ENCODE data around the gene GRM8.

GRM8 gene

DNA sequence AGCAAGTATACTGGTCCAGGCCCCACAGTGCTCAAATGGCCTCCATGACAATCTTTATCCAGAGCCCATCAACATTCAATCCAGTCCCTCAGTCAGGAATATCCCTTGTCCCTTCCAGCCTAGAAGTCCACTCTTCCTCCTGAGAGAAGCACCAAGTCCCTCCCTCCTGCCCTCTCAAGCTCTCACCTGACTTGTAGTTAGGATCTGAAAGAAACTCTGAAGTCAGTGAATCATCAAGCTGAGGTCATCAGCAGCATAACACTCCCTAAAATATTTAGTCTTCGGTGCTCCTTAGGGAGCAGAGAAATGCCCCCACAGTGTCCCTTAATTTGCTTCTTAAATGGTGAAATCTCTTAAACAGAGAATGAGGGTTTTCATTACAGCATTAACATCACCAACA lies 31.0 kb downstream of the GRM8 start:
- no peak for ATAC-seq
- no peak for TF ChIP-seq TOX (CRISPR knock-in tag; IDR thresholded peaks at IDR 0.05; ENCODE audit: borderline replicate concordance)
- TF ChIP-seq ZFP3 (CRISPR knock-in tag; IDR thresholded peaks at IDR 0.05): no peak
- no peak for TF ChIP-seq ZC3H10 (CRISPR knock-in tag; IDR thresholded peaks at IDR 0.05)

DNA sequence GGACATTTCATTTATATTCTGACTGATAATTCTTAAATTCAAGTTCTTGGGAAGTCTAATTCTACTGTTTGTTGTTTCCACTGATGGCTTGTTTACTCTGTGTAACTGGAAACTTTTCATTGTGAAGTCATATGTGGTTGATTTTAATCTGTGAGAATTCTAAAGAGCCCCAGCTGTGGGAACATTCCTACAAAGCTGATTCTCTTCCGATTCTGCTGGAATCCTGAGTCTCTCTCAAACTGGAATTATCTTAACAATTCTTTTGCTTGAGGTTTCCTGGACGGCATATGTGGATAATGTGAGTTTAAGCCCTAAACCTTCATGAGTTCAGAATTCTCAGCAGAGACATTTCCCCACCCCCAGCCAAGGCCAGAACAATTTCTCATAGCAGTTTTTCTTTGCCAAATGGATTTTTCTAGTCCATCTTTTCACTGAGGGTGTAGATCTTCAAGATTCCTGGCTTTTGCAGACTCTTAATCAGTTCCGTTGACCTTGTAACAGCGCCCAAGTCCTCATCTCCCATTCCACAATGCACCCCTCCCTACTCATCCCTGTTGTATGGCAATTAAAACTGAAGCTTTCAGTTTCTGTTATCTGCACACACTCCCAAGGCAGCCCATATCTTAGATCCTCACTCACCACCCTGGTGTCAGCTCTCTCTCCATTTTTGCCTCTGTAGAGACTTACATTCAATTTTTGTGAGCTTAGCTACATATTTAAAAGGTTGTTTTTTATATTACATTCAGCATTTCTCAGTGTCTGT lies 37.6 kb downstream of the GRM8 start:
- ATAC-seq: no peak
- TF ChIP-seq ESRRG (CRISPR knock-in tag; IDR thresholded peaks at IDR 0.05) (no peak), POU6F1 (CRISPR knock-in tag; IDR thresholded peaks at IDR 0.05; ENCODE audit: borderline replicate concordance, low read depth) (no peak)

GRCh38 chr7:127209886-127210285 lies 42.9 kb downstream of the GRM8 start:
- no peak for ATAC-seq

DNA sequence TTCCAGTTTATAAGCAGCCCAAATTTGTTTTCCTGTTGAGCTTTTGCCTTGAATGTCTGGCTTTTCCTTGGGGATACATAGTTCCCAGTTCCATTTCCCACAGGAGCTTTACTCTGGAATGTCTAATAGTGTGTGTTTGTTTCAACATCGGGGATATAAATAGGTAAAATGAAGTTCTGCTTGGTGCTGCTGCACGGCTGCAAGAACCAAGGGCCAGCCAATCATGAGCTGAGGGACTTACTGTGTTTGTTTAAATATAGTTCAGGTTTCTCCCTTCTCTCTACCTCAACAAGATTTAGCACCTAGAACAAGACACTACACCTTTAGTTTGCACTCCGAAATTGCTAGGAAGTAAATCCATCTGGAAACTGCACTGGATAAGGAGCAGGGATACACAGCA lies 43.9 kb downstream of the GRM8 start:
- ATAC-seq: no peak
- no peak for TF ChIP-seq ESRRG (CRISPR knock-in tag; IDR thresholded peaks at IDR 0.05)
- TF ChIP-seq POU6F1 (CRISPR knock-in tag; IDR thresholded peaks at IDR 0.05; ENCODE audit: borderline replicate concordance, low read depth): no peak
- TF ChIP-seq ZNF70 (CRISPR knock-in tag; IDR thresholded peaks at IDR 0.05): no peak
- TF ChIP-seq RARB (CRISPR knock-in tag; IDR thresholded peaks at IDR 0.05): no peak
- no peak for TF ChIP-seq GLIS3 (CRISPR knock-in tag; IDR thresholded peaks at IDR 0.05)
- TF ChIP-seq ZNF8 (CRISPR knock-in tag; IDR thresholded peaks at IDR 0.05): no peak
- no peak for TF ChIP-seq BACH2 (CRISPR knock-in tag; IDR thresholded peaks at IDR 0.05; ENCODE audit: borderline replicate concordance)
- no peak for TF ChIP-seq TOX (CRISPR knock-in tag; IDR thresholded peaks at IDR 0.05; ENCODE audit: borderline replicate concordance)
- TF ChIP-seq CSDC2 (CRISPR knock-in tag; IDR thresholded peaks at IDR 0.05): no peak
- no peak for TF ChIP-seq PATZ1 (CRISPR knock-in tag; IDR thresholded peaks at IDR 0.05; ENCODE audit: borderline replicate concordance)
- TF ChIP-seq, protein P1, sequence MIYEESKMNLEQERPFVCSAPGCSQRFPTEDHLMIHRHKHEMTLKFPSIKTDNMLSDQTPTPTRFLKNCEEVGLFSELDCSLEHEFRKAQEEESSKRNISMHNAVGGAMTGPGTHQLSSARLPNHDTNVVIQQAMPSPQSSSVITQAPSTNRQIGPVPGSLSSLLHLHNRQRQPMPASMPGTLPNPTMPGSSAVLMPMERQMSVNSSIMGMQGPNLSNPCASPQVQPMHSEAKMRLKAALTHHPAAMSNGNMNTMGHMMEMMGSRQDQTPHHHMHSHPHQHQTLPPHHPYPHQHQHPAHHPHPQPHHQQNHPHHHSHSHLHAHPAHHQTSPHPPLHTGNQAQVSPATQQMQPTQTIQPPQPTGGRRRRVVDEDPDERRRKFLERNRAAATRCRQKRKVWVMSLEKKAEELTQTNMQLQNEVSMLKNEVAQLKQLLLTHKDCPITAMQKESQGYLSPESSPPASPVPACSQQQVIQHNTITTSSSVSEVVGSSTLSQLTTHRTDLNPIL (CRISPR knock-in tag; IDR thresholded peaks at IDR 0.05; ENCODE audit: low read depth): no peak
- TF ChIP-seq SNAI2 (CRISPR knock-in tag; IDR thresholded peaks at IDR 0.05): no peak
- no peak for TF ChIP-seq ISL1 (CRISPR knock-in tag; IDR thresholded peaks at IDR 0.05)
- TF ChIP-seq TSHZ2 (CRISPR knock-in tag; IDR thresholded peaks at IDR 0.05): no peak
- no peak for TF ChIP-seq OSR1 (CRISPR knock-in tag; IDR thresholded peaks at IDR 0.05)

More at GRCh38 chr7:127209886-127210285, 42.9 kb downstream of the GRM8 start:
- TF ChIP-seq, protein P1 (CRISPR knock-in tag; IDR thresholded peaks at IDR 0.05; ENCODE audit: low read depth): no peak
- TF ChIP-seq CSDC2 (CRISPR knock-in tag; IDR thresholded peaks at IDR 0.05) (no peak), ZC3H10 (CRISPR knock-in tag; IDR thresholded peaks at IDR 0.05) (no peak), OSR1 (CRISPR knock-in tag; IDR thresholded peaks at IDR 0.05) (no peak), RARB (CRISPR knock-in tag; IDR thresholded peaks at IDR 0.05) (no peak), TCF4 (CRISPR knock-in tag; IDR thresholded peaks at IDR 0.05; ENCODE audit: borderline replicate concordance) (no peak), ZFP3 (CRISPR knock-in tag; IDR thresholded peaks at IDR 0.05) (no peak), GLIS3 (CRISPR knock-in tag; IDR thresholded peaks at IDR 0.05) (no peak), PPARA (CRISPR knock-in tag; IDR thresholded peaks at IDR 0.05; ENCODE audit: borderline replicate concordance) (no peak), ISL1 (CRISPR knock-in tag; IDR thresholded peaks at IDR 0.05) (no peak), BACH2 (CRISPR knock-in tag; IDR thresholded peaks at IDR 0.05; ENCODE audit: borderline replicate concordance) (no peak)
- TF ChIP-seq, protein P2, sequence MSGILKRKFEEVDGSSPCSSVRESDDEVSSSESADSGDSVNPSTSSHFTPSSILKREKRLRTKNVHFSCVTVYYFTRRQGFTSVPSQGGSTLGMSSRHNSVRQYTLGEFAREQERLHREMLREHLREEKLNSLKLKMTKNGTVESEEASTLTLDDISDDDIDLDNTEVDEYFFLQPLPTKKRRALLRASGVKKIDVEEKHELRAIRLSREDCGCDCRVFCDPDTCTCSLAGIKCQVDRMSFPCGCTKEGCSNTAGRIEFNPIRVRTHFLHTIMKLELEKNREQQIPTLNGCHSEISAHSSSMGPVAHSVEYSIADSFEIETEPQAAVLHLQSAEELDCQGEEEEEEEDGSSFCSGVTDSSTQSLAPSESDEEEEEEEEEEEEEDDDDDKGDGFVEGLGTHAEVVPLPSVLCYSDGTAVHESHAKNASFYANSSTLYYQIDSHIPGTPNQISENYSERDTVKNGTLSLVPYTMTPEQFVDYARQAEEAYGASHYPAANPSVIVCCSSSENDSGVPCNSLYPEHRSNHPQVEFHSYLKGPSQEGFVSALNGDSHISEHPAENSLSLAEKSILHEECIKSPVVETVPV (CRISPR knock-in tag; IDR thresholded peaks at IDR 0.05): no peak
